HFFc6 (cell line): ENCODE data around the gene MADCAM1. TPM values are rescaled to one million over a fixed set of nuclear protein-coding genes. Genes with fewer than 3 reads are reported as not detected.
A peak's percentile ranks its signal among the peaks of the same experiment; 100 is the strongest.

Experiments used
- DNase-seq: peaks from one replicate; pipeline ENCODE4 v3.0.0-alpha.2; 2018
- H3K27ac Mint-ChIP-seq: 2 replicates; pipeline ENCODE4 v1.8.0; 2020; ENCODE audit warnings: mild to moderate bottlenecking, mixed read lengths
- H3K27me3 Mint-ChIP-seq: 2 replicates; pipeline ENCODE4 v1.8.0; 2021; ENCODE audit warnings: mild to moderate bottlenecking, moderate library complexity, mixed read lengths; ENCODE audit not compliant: insufficient read depth
- H3K36me3 Mint-ChIP-seq: 2 replicates; pipeline ENCODE4 v1.8.0; 2021; ENCODE audit warnings: low read depth, mixed read lengths
- H3K4me1 Mint-ChIP-seq: 2 replicates; pipeline ENCODE4 v1.8.0; 2020; ENCODE audit warnings: low read depth, mixed read lengths
- H3K4me3 Mint-ChIP-seq: 2 replicates; pipeline ENCODE4 v1.8.0; 2020; ENCODE audit warnings: mild to moderate bottlenecking, moderate library complexity, mixed read lengths
- H3K9me3 Mint-ChIP-seq: 2 replicates; pipeline ENCODE4 v1.8.0; 2020; ENCODE audit warnings: mild to moderate bottlenecking, mixed read lengths
- total RNA-seq, 6 experiments: library from RNA; stranded (reverse); fragmentation: NEBNext Ultra II Directional; extraction: Animal tissue kit (Norgen Biotek cat#: 25700); gene quantifications; 2 replicates in 1 of 6; 3 replicates in 5 of 6; pipeline ENCODE4 v1.2.3, GENCODE V29; 2021
- TF ChIP-seq, protein P1 (sequence below): fragments of 200-600 bp; sonication (generic); IDR thresholded peaks from 2 replicates; pipeline ENCODE4 v1.5.0; 2021; ENCODE audit warnings: antibody characterized with exemption, mild to moderate bottlenecking

MADCAM1 gene
- total RNA-seq, 6 experiments from 2014 or later, result 0.11 to 0.47 (median 0.21) TPM

DNA sequence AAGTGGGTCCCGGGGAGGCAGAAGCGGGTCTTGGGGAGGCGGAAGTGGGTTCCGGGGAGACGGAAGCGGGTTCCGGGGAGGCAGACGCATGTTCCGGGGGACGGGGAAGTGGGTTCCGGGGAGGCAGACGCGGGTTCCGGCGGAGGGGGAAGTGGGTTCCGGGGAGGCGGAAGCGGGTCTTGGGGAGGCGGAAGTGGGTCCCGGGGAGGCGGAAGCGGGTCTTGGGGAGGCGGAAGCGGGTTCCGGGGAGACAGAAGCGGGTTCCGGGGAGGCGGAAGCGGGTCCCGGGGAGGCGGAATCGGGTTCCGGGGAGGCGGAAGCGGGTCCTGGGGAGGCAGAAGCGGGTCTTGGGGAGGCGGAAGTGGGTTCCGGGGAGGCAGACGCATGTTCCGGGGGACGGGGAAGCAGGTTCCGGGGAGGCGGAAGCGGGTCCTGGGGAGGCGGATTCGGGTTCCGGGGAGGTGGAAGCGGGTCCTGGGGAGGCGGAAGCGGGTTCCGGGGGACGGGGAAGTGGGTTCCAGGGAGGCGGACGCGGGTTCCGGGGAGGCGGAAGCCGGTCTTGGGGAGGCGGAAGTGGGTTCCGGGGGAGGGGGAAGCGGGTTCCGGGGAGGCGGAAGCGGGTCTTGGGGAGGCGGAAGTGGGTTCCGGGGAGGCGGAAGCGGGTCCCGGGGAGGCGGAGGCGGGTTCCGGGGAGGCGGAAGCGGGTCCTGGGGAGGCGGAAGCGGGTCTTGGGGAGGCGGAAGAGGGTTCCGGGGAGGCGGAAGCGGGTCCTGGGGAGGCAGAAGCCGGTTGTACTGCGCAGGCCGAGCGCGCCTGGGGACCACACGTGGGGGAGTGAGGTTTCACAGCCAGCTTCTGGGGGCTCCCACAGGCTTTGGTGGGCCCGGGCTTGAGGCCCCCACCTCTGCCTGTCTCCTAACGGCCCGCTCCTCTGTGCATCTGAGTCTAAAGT lies 37.9 kb upstream of the MADCAM1 start:
- Mint-ChIP-seq H3K27me3 (peaks cover 15% of the 10 kb centered on the region), H3K27ac (no peak overlapping the region), H3K9me3 (peaks cover 21% of the 10 kb centered on the region), H3K4me3 (no peak overlapping the region), H3K4me1 (no peaks in the 10 kb centered on the region), H3K36me3 (no peaks in the 10 kb centered on the region)
- TF ChIP-seq, protein P1, sequence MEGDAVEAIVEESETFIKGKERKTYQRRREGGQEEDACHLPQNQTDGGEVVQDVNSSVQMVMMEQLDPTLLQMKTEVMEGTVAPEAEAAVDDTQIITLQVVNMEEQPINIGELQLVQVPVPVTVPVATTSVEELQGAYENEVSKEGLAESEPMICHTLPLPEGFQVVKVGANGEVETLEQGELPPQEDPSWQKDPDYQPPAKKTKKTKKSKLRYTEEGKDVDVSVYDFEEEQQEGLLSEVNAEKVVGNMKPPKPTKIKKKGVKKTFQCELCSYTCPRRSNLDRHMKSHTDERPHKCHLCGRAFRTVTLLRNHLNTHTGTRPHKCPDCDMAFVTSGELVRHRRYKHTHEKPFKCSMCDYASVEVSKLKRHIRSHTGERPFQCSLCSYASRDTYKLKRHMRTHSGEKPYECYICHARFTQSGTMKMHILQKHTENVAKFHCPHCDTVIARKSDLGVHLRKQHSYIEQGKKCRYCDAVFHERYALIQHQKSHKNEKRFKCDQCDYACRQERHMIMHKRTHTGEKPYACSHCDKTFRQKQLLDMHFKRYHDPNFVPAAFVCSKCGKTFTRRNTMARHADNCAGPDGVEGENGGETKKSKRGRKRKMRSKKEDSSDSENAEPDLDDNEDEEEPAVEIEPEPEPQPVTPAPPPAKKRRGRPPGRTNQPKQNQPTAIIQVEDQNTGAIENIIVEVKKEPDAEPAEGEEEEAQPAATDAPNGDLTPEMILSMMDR, result no peak
- no peak for DNase-seq

DNA sequence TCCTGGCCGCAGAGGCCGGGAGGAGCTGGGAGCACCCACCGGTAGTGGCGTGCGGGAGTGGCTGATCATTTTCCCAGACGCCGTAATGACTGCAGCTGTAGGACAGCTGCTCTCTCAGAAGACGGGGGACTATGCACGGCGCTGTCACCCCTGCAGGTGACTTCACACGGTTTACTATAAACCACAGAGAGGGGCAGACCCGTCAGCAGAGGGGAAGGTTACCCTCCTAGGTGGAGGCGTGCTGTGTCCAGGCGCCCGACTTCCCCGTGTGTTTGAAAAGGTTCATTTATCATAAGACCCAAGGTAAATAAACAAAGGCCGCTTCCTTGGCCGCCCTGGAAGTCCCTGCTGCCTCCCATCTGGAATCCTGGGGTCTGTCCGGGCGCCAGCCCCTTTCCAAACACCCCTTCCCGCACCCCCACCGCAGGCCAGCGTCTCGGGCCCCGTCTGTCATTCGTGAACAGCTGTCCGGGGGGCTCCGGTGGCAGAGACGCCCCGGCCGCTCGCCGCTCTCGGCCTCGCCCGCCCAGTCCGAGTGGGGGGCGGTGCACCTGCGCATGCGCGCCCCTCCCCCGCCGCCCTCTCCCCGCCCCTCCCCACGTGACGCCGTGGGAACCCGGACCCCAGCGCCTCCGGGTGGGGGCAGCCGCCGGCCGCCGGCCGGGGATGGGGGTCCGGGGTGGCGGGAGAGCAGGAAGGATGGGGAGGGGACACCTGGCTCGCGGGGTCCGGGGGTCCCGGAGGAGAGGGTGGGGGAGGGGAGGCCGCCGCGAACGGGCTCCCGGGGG lies 36.4 kb upstream of the MADCAM1 start:
- DNase-seq, result no peak
- TF ChIP-seq, protein P1, result no peak
- Mint-ChIP-seq H3K27ac (no peak overlapping the region), H3K36me3 (no peaks in the 10 kb centered on the region), H3K9me3 (peaks cover 17% of the 10 kb centered on the region), H3K4me3 (peak overlapping the region; percentile 15; the same call in 1 of the 2 replicates), H3K4me1 (no peaks in the 10 kb centered on the region), H3K27me3 (peaks cover 15% of the 10 kb centered on the region)

DNA sequence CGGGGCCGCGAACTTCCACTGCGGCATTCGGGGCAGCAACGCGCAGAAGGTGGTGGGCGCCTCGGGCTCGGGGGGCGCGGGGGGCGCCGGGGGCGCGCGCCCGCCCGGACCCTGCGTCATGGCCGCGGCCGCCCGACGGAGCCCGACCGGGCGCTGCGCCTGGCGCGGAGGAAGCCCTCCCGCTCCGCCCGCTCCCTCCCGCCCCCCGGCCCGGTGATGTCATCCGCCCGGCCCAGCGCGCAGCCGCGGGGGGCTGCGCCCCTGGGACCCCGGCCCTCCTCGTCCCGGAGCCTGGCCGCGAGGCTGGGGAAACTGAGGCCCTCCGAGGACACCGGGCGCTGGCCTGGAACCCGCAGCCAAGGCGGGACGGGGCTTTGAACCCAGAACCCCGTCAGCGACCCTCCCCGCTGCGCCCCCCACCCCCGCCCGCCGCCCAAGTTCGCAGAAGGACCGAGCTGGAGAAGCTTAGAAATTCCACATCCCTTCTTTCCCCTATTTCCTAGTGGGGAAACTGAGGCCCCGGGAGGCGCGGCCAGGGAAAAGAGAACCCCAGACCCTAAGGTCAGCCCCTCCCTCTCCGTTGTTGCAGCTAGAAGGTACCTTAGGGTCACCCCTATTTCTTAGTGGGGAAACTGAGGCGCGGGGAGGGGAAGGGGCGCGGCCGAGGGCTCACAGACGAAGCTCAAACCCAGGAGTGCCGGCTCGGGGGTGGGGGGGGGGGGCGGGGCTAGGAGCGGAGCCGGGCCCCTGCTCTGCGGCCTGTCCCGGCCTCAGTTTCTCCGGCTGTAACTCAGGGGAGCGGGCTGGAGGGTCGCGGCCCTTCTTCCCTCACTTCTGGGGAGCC lies 35.2 kb upstream of the MADCAM1 start, which contains the start of gene SHC2:
Gene SHC2, minus strand, starts transcription at position 157 of the 844 bp plus-strand sequence. Its CDS starts 37 bp downstream, at position 120.
- H3K27ac Mint-ChIP-seq, result no peak within 1 kb of the TSS
- TF ChIP-seq, protein P1, result no peak
- peaks cover 15% of the 10 kb centered on the region for H3K9me3 Mint-ChIP-seq
- H3K27me3 Mint-ChIP-seq, result peaks cover 15% of the 10 kb centered on the region
- no peaks in the 10 kb centered on the region for H3K36me3 Mint-ChIP-seq
- no peak within 1 kb of the TSS for H3K4me3 Mint-ChIP-seq
- no peaks in the 10 kb centered on the region for H3K4me1 Mint-ChIP-seq
- DNase-seq, result no peak

DNA sequence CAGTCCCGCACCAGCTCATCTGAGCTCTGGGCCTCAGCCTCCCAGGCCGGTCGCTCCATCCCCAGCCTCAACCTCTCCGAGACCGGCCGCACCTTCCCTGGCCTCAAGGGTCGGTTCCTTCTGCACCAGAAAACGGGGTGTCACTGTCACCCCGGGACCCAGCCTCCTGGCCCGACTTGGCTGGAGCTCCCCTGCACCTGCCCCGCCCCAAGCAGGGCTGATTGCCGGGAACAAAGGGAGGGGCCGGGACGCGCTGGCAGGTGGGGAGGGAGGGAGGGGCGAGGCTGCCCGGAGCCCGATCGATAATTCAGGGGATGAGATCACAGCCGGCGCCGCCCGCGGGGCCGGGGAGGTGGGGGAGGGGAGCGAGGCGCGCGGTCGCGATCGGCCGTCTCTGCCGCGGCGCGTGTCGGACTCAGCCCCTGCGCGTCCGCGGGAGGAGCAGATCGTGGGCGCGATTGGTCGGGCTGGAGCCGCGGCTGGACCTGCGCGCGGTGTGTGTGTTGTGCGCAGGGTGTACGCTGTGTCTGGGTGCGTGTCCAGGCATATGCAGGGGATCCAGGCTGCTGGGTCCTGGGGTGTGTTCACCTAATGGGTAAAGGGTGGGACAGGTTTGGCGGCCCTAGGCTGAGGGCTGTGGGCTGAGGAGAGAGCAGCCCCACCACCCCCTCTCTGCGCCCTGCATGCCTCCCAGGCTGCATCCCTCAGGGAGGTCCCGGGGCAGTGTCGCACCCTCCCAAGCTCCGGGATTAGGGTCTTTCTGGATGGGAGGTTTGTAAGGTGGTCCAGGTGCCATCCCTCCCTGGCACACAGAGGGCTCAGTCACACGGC lies 34.4 kb upstream of the MADCAM1 start:
- TF ChIP-seq, protein P1, result no peak

More for the DNA sequence above, 34.4 kb upstream of the MADCAM1 start:
- peaks cover 15% of the 10 kb centered on the region for H3K27me3 Mint-ChIP-seq
- H3K4me1 Mint-ChIP-seq, result no peaks in the 10 kb centered on the region
- no peak overlapping the region for H3K4me3 Mint-ChIP-seq
- H3K27ac Mint-ChIP-seq, result no peak overlapping the region
- DNase-seq, result no peak
- no peaks in the 10 kb centered on the region for H3K36me3 Mint-ChIP-seq
- H3K9me3 Mint-ChIP-seq, result peaks cover 10% of the 10 kb centered on the region
